ENCODE data around the gene PLK2. TPM values are rescaled to one million over a fixed set of nuclear protein-coding genes. Genes with fewer than 3 reads are reported as not detected.

Gene PLK2
- total and polyA plus RNA-seq, 7 donors = 4.0 to 23.3 (median 7.2) TPM

DNA sequence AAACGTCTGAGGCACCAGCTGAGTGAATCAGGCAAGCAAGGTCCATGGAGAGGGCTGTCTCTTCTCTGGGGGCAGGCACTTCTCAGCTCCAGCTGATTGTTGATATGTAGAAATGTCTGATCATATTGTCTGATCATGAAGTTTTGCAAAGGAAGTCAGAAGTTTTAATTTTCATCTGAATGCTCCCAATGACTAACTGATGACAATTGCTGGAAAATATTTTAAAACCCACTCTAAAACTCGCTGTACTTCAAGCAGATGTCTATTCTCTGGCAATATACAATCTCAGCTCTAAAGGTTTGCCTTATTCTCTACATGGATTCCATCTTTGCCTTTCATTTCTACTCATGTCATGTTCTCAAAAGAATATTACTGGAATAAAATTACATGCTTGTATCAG lies 12.7 kb downstream of the PLK2 start:
- H3K36me3 ChIP-seq (ENCODE audit: insufficient read depth in 1 of 2, low read depth in 1 of 2) = no peaks in the 10 kb centered on the region
- no peak overlapping the region for H3K27ac ChIP-seq
- H3K9me3 ChIP-seq = no peaks in the 10 kb centered on the region
- DNase-seq (no peak), ATAC-seq (no peak)
- intact Hi-C loops (cut with DNase I) = no loop called here
- 70 to 71% (median 71%) methylated on average over 2 of the region's 2 CpGs for WGBS, 3 donors
- H3K27me3 ChIP-seq (ENCODE audit: insufficient read depth in 3 of 3, low read length in 2 of 3) = no peaks in the 10 kb centered on the region
- H3K4me1 ChIP-seq = no peaks in the 10 kb centered on the region
- H3K4me3 ChIP-seq = no peak overlapping the region
- TF ChIP-seq, protein P1, sequence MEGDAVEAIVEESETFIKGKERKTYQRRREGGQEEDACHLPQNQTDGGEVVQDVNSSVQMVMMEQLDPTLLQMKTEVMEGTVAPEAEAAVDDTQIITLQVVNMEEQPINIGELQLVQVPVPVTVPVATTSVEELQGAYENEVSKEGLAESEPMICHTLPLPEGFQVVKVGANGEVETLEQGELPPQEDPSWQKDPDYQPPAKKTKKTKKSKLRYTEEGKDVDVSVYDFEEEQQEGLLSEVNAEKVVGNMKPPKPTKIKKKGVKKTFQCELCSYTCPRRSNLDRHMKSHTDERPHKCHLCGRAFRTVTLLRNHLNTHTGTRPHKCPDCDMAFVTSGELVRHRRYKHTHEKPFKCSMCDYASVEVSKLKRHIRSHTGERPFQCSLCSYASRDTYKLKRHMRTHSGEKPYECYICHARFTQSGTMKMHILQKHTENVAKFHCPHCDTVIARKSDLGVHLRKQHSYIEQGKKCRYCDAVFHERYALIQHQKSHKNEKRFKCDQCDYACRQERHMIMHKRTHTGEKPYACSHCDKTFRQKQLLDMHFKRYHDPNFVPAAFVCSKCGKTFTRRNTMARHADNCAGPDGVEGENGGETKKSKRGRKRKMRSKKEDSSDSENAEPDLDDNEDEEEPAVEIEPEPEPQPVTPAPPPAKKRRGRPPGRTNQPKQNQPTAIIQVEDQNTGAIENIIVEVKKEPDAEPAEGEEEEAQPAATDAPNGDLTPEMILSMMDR (IDR thresholded peaks at IDR 0.05) = no peak

DNA sequence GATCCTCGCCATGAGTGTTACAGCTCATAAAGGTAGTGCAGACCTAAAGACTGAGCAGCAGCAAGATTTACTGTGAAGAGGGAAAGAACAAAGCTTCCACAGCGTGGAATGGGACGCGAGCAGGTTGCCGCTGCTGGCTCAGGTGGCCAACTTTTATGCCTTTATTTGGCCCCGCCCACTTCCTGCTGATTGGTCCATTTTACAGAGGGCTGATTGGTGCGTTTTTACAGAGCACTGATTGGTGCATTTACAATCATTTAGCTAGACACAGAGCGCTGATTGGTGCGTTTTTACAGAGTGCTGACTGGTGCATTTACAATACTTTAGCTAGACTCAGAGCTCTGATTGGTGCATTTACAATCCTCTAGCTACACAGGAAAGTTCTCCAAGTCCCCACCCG lies 13.9 kb downstream of the PLK2 start:
- ATAC-seq = no peak
- TF ChIP-seq, protein P1 (IDR thresholded peaks at IDR 0.05) = no peak
- no peaks in the 10 kb centered on the region for H3K36me3 ChIP-seq (ENCODE audit: insufficient read depth in 1 of 2, low read depth in 1 of 2)
- no peaks in the 10 kb centered on the region for H3K9me3 ChIP-seq
- WGBS, 3 donors = 91 to 95% (median 93%) methylated on average over 10 of the region's 10 CpGs
- no peaks in the 10 kb centered on the region for H3K4me1 ChIP-seq
- no peak overlapping the region for H3K4me3 ChIP-seq
- no peak overlapping the region for H3K27ac ChIP-seq
- no peak for DNase-seq
- no peaks in the 10 kb centered on the region for H3K27me3 ChIP-seq (ENCODE audit: insufficient read depth in 3 of 3, low read length in 2 of 3)
- intact Hi-C loops (cut with DNase I) = no loop called here

DNA sequence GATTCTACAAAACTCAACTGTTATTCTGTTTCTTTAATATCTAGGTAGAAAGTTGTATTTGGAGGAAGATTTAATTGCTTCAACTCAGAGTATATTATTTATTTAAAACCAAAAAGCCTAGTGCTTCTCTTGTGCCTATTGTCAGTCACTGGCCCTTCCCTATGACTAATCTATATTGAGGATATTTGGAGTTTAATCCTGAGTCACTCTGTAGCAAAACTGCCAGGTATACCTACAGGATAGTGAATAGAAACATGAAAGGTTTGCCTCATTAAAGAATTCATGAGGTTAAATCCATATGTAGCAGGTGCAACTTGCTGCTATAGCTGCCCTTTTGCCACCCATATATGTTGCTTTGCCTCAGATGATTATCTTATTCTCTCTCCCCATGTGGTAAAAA lies 15.1 kb downstream of the PLK2 start:
- no peak overlapping the region for H3K27ac ChIP-seq
- no peak overlapping the region for H3K4me3 ChIP-seq
- H3K27me3 ChIP-seq (ENCODE audit: insufficient read depth in 3 of 3, low read length in 2 of 3) = no peaks in the 10 kb centered on the region
- DNase-seq (no peak), ATAC-seq (no peak)
- no peaks in the 10 kb centered on the region for H3K9me3 ChIP-seq
- intact Hi-C loops (cut with DNase I) = no loop called here
- H3K36me3 ChIP-seq (ENCODE audit: insufficient read depth in 1 of 2, low read depth in 1 of 2) = no peaks in the 10 kb centered on the region
- no peaks in the 10 kb centered on the region for H3K4me1 ChIP-seq
- TF ChIP-seq, protein P1 (IDR thresholded peaks at IDR 0.05) = no peak

DNA sequence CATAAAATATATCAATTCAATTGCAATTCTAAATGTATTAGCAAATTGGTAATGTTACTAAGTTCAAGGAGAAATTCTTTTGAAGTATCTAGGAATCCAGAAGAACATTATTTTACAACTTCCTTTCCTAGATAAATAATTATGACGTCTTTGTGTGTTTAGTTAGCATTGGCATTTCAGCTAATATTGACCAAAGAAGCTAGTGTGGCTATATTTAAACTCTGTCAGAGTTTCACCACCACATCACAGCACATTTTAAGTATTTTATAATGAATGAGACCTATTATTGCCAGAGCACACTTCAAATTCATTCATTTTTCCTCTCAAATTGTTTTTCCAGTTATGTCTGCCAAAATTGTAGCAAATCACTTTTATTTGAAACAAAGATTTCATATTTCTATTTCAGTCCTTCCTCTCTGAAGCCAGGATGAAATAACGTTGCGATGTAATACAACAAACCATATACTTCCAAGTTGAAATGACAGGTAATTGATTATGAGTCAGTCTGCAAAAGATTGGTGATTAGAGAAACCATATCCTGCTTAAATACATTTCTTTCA lies 18.9 kb downstream of the PLK2 start:
- Histone ChIP-seq H3K27me3 (ENCODE audit: insufficient read depth in 3 of 3, low read length in 2 of 3) (no peaks in the 10 kb centered on the region), H3K27ac (no peak overlapping the region), H3K9me3 (no peaks in the 10 kb centered on the region), H3K4me1 (no peaks in the 10 kb centered on the region), H3K4me3 (no peak overlapping the region), H3K36me3 (ENCODE audit: insufficient read depth in 1 of 2, low read depth in 1 of 2) (no peaks in the 10 kb centered on the region)
- 45 to 47% (median 46%) methylated on average over 3 of the region's 3 CpGs for WGBS, 3 donors
- DNase-seq = no peak
- no peak for ATAC-seq
- intact Hi-C loops (cut with DNase I) = no loop called here
- TF ChIP-seq, protein P1 (IDR thresholded peaks at IDR 0.05) = no peak

DNA sequence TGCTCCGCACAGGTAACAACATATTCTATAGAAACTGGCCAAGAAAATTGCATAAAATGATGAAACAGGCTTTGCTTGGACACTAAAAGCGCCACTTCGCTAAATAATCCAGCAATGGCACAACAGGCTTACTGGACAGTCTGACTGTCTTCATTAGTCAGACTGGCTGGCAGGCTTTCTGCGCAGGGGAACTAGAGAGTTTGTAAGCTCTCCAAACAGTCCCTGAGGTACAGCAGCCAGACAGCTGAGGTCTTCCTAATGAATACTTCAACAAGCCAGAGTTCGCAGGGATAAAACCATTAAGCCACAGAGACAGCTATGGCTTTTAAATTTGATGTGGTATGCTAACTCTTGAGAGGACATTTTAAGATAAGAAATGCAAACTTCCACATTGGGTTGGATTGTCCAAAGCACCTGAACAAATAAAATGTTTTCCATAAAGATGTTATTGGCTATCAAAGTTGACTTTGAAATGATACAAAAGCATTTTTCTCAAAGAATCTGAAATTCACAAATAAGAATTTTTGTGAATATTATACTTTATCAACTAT lies 20.7 kb downstream of the PLK2 start:
- no peaks in the 10 kb centered on the region for H3K27me3 ChIP-seq (ENCODE audit: insufficient read depth in 3 of 3, low read length in 2 of 3)
- H3K4me1 ChIP-seq = no peaks in the 10 kb centered on the region
- WGBS, 3 donors = 70 to 79% (median 70%) methylated on average over 5 of the region's 5 CpGs
- H3K27ac ChIP-seq = no peak overlapping the region
- TF ChIP-seq, protein P1 (IDR thresholded peaks at IDR 0.05) = no peak
- peak in 2 of 4 donors; percentile 66 to 74 for ATAC-seq
- intact Hi-C loops (cut with DNase I) = no loop called here
- no peaks in the 10 kb centered on the region for H3K36me3 ChIP-seq (ENCODE audit: insufficient read depth in 1 of 2, low read depth in 1 of 2)
- DNase-seq = no peak
- H3K4me3 ChIP-seq = no peak overlapping the region
- no peaks in the 10 kb centered on the region for H3K9me3 ChIP-seq
